ENCODE results near the gene PRR18. TPM values are rescaled to one million over a fixed set of nuclear protein-coding genes. Genes with fewer than 3 reads are reported as not detected.

Gene PRR18
- total and polyA plus RNA-seq, 9 of the 15 experiments (the other 6 are each of a cell fraction or from before 2014, with no cell fraction given), result not detected

DNA sequence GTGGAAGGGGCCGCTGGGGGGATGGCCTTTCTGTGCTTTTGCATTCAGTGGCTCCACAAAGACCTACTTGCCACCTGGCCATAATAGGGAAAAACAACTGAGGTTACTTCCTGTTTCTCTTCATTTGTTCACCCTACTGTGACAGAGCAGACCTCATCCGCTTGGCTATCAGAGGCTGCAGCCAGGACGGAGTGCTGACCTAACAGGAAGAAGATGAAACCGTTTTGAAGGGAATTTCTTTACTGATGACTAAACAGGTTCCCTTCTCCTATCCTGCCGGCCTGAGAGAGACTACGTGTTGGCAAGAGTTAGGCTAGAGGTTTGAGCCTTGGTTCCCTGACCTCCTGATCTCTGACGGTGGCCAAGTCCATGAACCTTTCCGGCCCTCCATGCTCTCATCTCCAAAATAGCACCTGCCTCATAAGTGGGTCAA is 21.3 kb downstream of the PRR18 start (continued):
- TF ChIP-seq CHD2 (IDR thresholded peaks at IDR 0.05; ENCODE audit: low read depth, low read length), result no peak
- TF ChIP-seq POLR2B (IDR thresholded peaks at IDR 0.05; ENCODE audit: low read depth, partially characterized antibody), result no peak
- TF ChIP-seq ZNF408 (CRISPR knock-in tag; IDR thresholded peaks at IDR 0.05; ENCODE audit: low read depth), result no peak
- TF ChIP-seq ZKSCAN8 (CRISPR knock-in tag; IDR thresholded peaks at IDR 0.05), result no peak
- peak; percentile 49 for TF ChIP-seq ELF1 (tag; IDR thresholded peaks at IDR 0.05)
- no peak for TF ChIP-seq ELK3 (CRISPR knock-in tag; IDR thresholded peaks at IDR 0.05)
- TF ChIP-seq ZNF175 (CRISPR knock-in tag; IDR thresholded peaks at IDR 0.05; ENCODE audit: low read depth), result 0 out of 2 replicates have a peak, but pooled peaks have one; percentile 32
- TF ChIP-seq ZKSCAN3 (CRISPR knock-in tag; IDR thresholded peaks at IDR 0.05), result no peak
- TF ChIP-seq GABPA (tag; conservative IDR thresholded peaks at IDR 0.05; ENCODE audit: low read depth), result peak; percentile 49; the same call in 1 of the 2 replicates
- no peak for TF ChIP-seq MTA3 (IDR thresholded peaks at IDR 0.05; ENCODE audit: borderline replicate concordance)
- TF ChIP-seq NCOR1 (IDR thresholded peaks at IDR 0.05), result no peak
- peak; percentile 2 for TF ChIP-seq MEIS2 (IDR thresholded peaks at IDR 0.05; ENCODE audit: partially characterized antibody)
- no peak for TF ChIP-seq ZNF347 (CRISPR knock-in tag; IDR thresholded peaks at IDR 0.05; ENCODE audit: low read depth)
- TF ChIP-seq TRIM25 (IDR thresholded peaks at IDR 0.05; ENCODE audit: borderline replicate concordance), result no peak
- no peak for TF ChIP-seq TCF7 (IDR thresholded peaks at IDR 0.05; ENCODE audit: borderline replicate concordance)
- TF ChIP-seq ATF6 (CRISPR knock-in tag; IDR thresholded peaks at IDR 0.05), result no peak
- TF ChIP-seq SRSF1 (IDR thresholded peaks at IDR 0.05; ENCODE audit: low read depth, low read length), result no peak
- no peak for TF ChIP-seq ZFP36 (IDR thresholded peaks at IDR 0.05; ENCODE audit: low read depth, low read length, partially characterized antibody)
- no peak for TF ChIP-seq ZBED1 (IDR thresholded peaks at IDR 0.05)
- TF ChIP-seq XRCC5 (IDR thresholded peaks at IDR 0.05; ENCODE audit: low read depth, low read length), result no peak
- TF ChIP-seq ZC3H11A (IDR thresholded peaks at IDR 0.05; ENCODE audit: low read depth, low read length), result no peak
- no peak for TF ChIP-seq ZNF12 (CRISPR knock-in tag; IDR thresholded peaks at IDR 0.05)
- no peak for TF ChIP-seq RBBP5 (IDR thresholded peaks at IDR 0.05; ENCODE audit: borderline replicate concordance, insufficient read depth, low read length, poor library complexity, severe bottlenecking)
- TF ChIP-seq SMAD1 (IDR thresholded peaks at IDR 0.05; ENCODE audit: low read depth, low read length, partially characterized antibody), result no peak
- no peak for TF ChIP-seq MIER1 (IDR thresholded peaks at IDR 0.05; ENCODE audit: low read depth)
- TF ChIP-seq, protein P1, sequence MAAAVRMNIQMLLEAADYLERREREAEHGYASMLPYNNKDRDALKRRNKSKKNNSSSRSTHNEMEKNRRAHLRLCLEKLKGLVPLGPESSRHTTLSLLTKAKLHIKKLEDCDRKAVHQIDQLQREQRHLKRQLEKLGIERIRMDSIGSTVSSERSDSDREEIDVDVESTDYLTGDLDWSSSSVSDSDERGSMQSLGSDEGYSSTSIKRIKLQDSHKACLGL (CRISPR knock-in tag; IDR thresholded peaks at IDR 0.05; ENCODE audit: borderline replicate concordance, poor library complexity, severe bottlenecking), result no peak

Measured in K562 (cell line).